HG03159 (cell line): Measurements from ENCODE around the gene LRRC8C.

Experiments used
- ATAC-seq: cut with Tn5 transposase; IDR thresholded peaks from one replicate; pipeline ENCODE4 v1.9.1; 2021; ENCODE audit warnings: mild to moderate bottlenecking, moderate library complexity; ENCODE audit not compliant: unreplicated experiment

The LRRC8C gene

DNA sequence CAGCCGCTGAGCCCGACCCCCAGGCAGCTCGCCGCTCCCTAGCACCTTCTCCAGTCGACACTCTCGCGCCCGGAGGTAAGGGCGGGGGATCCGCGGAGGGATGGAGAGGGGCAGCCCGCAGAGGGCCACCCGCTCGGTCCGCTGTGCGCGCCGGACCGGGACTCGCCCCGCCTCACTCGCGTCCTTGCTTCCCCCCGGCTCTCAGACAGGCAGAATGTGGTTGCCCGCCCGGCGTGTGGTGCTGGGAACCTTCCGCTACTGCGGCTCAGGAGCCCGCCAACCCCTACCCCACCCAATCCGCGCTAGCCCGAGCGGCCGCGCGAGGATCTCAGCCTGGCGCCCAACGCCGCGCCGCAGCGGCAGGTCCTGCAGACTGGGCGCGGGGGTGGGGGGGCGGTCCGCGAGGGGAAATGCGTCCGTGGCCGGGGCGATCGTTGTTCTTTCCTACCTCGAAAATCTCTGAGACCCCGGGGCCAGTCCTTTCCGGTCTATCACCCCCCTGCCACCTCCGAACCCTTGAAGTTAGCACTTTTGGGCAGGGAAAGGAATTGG, 404 bp downstream of the LRRC8C start:
- ATAC-seq = peak; percentile 48

DNA sequence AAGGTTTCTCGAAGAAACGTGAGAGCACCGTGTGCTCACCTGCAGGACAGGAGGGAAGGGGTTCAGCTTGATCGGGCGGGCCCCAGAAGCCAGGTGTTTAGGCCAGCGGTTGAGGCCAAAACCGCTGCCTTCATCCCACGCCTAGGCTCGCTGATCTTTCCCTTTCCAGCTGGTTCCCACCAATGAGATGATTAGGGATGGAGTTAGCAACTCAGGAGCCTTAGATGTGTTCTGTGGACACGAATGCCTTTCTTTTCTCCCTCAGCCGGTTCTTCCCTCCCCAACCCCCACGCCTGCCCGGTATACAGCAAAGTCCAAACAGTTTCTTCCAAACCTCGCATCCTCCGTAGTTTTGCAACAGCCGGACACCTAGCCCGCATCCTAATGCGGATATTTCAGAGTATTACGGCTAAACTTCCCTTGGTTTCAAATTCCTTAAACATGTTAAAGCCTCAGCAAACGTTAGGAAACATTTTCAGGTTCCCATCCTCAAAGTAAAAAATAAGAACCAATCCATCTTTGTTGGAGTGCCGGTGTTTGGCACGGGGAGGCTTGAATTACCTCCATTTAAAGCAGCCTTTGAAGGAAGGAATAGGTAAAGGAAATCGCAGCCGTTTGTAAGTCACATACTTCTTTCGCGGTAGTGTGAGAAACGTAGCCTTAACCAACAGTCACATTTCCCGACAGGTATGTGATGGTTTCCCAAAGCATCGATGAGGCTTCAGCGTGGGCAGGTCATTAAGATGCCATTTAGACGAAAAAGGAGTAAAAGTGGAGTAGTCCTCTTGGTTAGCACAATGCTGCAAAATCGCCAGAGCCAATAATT, 1.1 kb downstream of the LRRC8C start:
- ATAC-seq = peak; percentile 3

DNA sequence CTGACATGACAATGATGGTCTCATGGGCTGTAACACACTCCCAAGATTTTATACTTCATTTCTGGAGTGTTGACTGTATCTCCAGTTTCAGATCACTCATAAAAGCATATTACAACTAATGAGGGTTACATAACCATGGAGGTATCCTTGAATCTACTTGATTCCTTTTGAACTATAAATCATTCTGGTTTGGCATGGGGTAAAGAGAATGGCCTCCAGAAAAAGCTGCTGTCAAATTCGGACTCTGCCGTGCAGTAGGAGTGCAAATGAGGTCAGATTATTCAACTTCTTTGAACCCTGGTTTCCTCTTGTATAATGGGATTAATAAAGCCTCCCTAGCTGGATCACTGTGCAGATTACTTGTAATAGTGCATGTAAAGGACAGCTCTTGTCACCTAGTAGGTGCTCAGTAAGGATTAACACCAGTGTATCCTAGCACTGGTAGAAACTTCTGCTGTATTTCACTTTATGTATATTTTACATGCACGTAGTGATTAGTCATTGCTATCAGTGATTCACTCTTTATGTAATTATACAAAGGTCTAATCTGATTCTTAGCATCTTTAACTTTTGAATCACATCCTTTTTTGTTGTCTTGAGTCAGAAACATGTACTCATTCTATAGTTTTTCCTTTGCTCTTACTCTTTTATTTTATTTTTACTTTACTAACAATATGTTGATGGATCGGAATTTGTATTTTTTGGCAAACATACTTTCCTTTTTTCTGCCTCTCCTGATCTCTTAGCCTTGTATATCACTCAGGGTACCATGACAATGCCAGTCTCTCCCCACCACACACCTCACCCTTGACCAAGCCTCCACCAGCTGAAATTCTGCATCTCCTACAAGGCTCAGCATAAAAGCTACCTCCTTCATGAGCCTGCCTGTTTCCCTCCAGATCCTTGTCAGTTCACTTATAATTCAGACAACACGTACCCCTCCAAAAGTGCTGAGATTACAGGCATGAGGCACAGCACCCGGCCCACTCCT, 3.2 kb downstream of the LRRC8C start:
- no peak for ATAC-seq

DNA sequence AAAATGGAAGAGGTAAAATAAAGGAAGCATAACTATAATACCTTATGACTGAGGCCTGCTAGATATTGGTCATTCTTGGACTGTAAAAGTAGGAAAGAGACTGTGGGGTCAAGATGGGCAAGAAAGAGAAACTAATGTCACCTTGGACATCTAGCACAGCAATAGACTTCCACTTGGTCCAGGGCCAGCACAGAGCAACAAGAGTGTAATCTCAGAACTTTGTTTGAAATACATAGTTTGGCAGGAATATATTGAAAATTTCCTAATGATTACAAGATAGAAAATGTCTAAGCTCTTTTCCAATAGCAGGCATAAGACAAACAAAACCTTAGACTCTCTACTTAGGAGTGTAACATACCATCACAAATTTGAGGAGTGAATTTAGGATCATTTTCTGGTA, 4.6 kb downstream of the LRRC8C start:
- no peak for ATAC-seq

DNA sequence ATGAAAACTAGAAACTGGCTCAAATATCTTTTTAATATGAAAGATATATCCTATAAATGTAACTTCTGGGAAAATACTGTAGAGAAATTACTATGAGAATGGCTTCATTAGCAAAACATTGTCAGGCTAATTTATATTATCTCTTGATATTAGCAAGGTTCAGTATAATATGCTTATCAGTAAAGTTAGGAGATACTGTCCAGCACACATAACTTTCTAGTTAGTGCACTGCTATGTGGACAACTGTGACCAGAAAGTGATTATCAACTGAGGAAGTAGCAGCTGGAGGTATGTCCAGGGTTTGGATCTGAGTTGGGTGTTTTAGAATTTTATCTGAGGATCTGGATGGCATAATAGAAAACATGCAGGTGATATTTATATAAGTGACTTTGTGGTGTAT, 7.5 kb downstream of the LRRC8C start:
- no peak for ATAC-seq

DNA sequence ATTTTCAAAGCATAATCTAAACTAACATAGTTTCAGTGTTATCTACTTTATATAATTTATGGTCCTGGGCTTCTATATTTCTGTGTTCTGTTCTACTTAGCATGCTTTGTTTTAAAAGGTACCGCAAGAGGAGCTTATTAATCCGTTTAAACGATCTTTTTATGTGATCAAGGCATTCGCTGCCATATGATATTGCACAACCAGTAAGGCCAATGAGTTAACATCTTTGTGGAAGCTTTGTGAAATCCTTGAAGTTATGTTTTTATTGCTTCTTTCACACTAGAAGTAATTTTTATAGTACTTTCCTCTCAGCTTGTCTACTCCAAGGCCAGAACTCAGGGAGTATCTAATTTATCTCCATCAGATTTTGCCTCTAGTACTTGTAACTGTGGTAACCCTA, 8.9 kb downstream of the LRRC8C start:
- ATAC-seq = no peak

DNA sequence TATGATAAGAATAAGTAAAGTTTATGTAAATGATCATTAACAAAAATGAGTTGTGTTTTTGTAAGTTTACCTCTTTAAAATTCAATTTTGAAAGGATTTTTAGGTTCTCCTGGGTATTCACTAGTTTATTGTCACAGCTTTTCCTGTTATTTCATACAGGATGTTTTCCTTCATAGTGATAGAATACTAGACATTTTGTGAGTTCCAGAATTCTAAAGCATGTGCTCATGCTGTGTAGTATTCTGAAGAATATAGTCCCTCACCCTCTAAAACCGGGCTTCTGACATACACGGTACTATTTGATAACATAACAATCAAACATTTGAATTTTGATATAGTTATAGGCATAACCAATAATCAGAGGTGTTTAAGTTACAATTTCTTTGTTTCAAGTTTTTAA, 10.7 kb downstream of the LRRC8C start:
- ATAC-seq = no peak

DNA sequence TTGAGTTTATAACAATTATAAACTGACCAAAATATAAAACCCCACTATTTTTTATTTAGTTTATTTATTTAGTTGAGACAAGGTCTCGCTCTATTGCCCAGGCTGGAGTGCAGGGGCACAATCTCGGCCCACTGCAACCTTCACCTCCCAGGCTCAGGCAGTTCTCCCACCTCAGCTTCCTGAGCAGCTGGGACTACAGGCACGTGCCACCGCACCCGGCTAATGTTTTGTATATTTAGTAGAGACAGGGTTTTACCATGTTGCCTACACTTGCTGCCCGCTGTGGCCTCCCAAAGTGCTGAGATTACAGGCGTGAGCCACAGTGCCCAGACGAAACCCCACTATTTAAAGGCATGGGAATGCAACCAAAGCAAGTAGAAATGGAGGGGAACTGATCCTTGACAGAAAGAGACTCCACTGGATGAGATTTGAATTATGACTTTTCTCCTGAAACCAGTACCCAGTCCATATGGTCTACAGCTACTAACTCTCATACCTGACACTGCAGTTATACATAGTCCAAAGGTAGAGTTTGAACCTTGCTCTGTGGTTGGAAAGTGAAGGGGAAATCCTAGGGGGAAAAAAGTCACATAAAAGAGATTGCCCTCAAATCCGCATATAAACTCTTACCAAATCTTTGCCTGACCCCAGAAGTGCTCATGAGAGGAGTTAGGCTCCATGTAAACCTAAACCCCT, 11.3 kb downstream of the LRRC8C start:
- no peak for ATAC-seq

DNA sequence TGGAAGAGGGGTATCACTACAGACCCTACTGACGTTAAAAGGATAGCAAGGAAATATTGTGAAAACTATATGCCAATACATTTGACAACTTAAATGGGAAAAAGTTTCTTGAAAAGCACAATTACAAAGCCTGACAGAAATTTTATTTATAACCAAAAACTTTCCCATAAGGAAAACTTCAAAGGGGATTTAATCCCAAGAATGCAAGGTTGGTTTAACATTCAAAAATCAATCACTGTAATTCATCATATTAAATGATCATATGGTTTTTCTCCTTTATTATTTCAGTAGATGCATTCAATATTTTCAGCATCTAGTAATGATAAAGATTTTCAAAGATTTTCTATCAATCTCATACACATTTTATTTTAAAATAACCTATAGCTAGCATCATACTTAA, 13.3 kb downstream of the LRRC8C start:
- no peak for ATAC-seq

DNA sequence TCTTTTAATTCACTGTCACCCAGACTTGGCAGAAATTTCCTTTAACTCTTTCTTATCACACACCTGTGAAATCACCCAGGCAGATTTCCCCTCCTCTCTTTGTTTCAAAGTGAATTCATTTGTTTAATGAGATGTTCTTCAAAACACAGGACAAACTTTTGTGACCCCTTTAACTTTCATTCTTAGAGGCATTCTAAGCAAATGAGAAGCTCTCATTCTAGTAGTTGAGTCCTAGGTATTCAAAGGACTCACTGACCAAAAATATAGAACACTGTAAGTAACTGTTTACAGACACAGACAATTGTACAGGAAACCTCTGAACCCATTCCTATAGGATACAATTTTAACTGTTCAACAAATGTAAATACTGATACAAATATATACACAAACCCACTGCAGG, 16.9 kb downstream of the LRRC8C start:
- ATAC-seq = no peak

DNA sequence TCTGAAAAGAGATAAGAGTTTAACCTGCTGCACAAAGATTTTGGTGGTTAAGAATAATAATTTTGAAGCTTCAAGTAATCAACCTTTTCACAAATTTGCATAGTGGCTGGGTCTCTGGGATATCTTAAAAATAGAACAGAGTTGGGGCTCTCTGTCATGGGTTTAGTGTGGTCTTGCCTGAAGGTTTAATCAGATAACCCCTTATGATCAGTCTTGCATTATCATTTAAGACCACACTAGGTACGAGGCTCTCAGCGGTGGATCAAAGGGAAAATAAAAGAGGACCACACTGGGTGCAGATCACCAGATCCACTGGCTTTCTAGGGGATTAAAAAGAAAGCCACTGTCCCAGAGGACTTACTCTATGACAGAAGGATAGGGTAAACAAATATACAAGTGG, 19.5 kb downstream of the LRRC8C start:
- ATAC-seq = no peak

DNA sequence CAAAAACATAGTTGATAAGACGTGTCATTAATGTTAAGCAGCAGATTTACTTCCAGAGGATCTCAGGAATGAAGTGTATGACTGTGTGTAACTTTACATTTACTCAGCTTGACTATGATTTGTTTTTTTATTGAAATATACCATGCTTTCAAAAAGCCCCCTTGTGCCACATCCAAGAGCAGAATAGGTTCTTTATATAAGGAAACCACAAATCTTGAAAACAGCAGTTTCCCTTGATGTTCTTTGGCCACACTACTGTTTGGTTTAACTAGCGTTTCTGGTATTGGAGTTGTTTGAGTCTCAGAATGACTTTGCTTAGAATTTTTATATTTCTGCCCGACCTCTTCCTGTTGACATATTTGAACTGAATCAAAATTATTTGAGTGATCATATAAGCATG, 25.0 kb downstream of the LRRC8C start:
- peak; percentile 82 for ATAC-seq

DNA sequence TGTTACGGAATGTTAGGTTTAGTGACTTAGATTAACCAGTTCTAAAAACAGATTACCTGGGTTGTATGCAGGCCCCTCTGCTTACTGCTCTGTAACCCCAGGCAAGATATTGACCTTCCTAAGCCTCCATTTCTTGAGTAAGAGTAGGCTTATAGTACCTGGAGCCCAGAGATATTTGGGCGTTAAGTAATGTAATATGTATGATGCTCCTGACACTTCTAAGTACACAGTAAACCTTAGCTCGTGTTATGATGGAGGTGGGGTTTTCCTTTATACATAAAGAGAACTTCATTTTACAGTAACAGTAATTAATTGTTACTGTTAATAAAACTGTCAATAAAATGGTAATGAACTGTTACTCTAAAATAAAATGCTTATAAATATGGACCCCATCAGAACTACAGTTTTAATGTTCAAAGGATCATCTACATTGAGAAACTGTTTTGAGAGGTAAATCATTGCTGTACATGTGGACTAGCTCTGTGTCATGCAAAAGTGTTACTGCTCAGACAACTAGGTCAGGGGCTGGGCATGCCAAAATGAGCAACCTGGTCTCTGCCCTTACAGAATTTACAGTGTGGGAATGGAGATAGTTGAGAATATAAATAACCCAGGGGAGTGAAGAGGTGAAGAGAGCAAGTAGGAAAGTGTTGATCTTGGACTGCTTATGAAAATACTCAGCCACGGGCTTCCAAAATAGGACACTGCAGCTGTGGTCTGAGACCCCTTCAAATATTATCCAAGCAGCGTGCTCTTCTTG, 26.6 kb downstream of the LRRC8C start:
- ATAC-seq = no peak

DNA sequence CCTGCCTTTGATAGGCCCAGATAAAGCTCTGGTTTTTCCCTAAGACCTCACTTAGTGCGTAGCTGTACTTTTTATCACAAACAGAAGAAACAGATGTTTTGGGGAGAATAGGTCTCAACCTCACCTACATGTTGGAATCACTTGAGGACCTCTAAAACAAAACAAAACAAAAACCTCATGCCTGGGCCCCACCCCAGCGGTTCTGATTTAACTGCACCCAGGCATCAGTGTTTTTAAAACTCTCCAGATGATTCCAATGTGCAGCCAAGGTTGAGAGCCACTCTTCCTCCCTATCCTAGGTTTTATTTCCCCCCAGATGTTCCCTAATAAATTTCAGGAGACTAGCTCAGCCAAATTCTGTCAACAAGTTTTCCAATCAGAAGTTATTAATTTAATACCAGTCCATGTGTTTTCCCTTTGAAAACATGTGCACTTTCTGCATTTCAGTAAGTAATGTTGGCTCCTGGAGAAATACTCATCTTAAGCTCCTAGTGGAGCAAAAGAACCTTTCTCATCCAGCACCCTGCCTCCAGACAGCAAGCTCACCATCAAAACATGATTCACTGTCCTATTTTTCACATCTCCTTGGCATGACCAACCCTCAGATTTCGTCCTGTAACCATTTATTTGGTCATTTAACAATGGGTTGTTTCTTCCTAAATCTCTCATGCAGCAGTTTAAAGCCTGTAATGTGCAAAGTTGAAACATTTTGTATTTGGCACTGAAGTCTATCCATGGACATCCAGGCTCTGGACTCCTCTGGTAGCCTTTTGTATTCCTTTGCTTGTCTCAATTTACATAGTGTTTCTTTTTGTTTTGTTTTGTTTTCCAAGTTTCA, 27.5 kb downstream of the LRRC8C start:
- no peak for ATAC-seq

DNA sequence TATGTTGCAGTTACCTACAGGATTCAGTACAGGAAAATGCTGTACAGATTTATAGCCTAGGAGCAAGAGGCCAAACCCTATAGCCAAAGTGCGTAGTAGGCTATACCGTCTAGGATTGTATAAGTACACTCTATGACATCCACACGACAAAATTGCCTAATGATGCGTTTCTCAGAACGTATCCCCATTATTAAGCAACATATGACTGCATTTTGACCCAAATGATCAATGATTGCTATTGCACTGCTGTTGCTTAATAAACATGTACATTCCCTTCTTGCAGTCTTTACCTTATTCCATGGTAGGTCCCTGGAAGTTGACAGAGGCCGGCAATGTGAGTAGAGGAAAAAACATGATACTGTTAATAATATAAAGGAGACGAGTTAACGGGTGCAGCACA, 33.0 kb downstream of the LRRC8C start:
- ATAC-seq = no peak

DNA sequence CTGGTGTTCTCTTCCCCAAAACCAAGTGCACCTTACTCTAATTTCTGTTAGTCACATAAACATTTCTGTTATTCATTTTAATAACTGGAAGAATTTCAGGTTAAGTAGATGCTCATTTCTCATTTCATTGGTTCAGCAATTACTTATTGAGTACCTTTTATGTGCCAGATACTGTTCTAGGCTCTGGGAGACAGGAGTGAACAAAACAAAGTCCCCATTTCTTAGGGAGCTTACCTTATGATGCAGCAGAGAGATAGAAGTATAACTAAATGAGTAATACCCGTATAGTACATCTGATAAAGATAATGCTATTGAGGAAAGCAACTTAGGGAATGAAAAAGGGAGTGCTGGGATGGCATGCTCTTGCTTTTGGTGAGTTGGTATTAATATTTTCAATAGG, 33.7 kb downstream of the LRRC8C start:
- no peak for ATAC-seq

DNA sequence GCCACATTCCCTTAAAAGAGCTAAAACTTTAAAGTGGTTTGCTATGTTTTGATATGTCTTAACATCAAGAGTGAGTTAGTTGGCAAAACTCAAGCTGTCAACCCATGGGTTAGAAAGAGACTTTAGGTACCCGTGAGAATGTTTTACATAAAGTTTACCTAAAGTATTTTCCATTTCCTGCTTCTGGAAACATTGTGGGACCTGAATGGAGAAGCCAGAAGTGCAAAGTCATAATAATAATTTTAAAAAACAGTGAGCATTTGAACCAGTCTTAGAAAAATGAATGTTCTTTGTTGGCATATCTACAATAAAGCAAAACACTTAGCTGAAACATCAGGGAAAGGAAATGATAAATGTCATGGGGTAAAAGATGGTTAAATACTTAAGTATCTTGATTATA, 34.8 kb downstream of the LRRC8C start:
- no peak for ATAC-seq

DNA sequence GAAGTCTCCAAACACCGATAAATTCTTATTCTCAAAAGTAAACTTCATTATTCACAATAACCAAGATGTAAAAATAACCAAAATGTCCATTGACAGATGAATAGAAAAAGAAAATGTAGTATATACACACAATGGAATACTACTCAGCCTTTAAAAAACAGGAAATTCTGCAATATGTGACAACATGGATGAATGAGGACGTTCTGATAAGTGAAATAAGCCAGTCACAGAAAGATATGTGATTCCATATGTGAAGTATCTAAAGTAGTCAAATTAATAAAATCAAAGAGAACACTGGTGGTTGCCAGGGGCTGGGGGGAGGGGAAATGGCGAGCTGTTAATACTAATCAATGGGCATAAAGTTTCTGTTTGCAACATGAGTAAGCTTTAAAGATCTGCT, 36.0 kb downstream of the LRRC8C start:
- no peak for ATAC-seq

DNA sequence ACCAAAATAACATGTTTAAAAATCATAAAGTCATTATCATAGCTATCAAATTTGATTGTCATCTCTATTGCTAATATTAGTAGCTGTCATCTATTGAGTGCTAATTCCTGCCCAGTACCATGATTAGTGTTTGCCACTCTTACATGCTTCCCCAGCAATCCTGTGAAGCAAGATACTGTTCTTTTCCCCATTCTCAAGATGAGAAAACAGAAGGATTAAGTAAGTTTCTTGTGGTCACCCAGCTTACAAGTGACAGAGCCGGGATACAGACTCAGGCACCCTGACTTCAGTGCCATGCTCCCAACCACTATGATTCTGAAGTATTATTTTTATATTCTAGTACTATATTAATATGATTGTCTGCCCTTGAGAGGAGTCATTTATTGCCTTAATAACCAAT, 36.5 kb downstream of the LRRC8C start:
- no peak for ATAC-seq
